Measurements from ENCODE around the gene APOA4.

APOA4 gene

DNA sequence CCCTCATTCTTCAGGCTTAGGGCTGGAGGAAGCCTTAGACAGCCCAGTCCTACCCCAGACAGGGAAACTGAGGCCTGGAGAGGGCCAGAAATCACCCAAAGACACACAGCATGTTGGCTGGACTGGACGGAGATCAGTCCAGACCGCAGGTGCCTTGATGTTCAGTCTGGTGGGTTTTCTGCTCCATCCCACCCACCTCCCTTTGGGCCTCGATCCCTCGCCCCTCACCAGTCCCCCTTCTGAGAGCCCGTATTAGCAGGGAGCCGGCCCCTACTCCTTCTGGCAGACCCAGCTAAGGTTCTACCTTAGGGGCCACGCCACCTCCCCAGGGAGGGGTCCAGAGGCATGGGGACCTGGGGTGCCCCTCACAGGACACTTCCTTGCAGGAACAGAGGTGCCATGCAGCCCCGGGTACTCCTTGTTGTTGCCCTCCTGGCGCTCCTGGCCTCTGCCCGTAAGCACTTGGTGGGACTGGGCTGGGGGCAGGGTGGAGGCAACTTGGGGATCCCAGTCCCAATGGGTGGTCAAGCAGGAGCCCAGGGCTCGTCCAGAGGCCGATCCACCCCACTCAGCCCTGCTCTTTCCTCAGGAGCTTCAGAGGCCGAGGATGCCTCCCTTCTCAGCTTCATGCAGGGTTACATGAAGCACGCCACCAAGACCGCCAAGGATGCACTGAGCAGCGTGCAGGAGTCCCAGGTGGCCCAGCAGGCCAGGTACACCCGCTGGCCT is 7.2 kb upstream of the APOA4 start:
- DNase-seq (ENCODE audit: low read depth in 1 of 2, low spot score in 1 of 2), result no peak

DNA sequence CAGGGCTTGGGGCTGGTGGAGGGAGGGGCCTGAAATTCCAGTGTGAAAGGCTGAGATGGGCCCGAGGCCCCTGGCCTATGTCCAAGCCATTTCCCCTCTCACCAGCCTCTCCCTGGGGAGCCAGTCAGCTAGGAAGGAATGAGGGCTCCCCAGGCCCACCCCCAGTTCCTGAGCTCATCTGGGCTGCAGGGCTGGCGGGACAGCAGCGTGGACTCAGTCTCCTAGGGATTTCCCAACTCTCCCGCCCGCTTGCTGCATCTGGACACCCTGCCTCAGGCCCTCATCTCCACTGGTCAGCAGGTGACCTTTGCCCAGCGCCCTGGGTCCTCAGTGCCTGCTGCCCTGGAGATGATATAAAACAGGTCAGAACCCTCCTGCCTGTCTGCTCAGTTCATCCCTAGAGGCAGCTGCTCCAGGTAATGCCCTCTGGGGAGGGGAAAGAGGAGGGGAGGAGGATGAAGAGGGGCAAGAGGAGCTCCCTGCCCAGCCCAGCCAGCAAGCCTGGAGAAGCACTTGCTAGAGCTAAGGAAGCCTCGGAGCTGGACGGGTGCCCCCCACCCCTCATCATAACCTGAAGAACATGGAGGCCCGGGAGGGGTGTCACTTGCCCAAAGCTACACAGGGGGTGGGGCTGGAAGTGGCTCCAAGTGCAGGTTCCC is 6.5 kb upstream of the APOA4 start, which contains the start of gene APOC3:
Gene APOC3, plus strand, starts transcription at position 383 of the 659 bp plus-strand sequence. CDS start 676 bp downstream, outside the sequence.
- DNase-seq (ENCODE audit: low read depth in 1 of 2, low spot score in 1 of 2), result no peak

DNA sequence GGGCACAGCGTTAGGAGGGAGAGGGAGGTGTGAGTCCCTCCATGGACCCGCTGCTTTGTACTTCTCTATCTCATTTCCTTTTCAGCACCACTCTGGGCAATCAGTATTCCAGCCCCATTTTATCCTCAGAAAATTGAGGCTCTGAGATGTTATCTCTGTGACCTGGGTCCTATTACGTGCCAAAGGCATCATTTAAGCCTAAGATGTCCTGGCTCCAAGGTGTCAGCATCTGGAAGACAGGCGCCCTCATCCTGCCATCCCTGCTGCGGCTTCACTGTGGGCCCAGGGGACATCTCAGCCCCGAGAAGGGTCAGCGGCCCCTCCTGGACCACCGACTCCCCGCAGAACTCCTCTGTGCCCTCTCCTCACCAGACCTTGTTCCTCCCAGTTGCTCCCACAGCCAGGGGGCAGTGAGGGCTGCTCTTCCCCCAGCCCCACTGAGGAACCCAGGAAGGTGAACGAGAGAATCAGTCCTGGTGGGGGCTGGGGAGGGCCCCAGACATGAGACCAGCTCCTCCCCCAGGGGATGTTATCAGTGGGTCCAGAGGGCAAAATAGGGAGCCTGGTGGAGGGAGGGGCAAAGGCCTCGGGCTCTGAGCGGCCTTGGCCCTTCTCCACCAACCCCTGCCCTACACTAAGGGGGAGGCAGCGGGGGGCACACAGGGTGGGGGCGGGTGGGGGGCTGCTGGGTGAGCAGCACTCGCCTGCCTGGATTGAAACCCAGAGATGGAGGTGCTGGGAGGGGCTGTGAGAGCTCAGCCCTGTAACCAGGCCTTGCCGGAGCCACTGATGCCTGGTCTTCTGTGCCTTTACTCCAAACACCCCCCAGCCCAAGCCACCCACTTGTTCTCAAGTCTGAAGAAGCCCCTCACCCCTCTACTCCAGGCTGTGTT is 5.8 kb upstream of the APOA4 start:
- no peak for DNase-seq (ENCODE audit: low read depth in 1 of 2, low spot score in 1 of 2)

DNA sequence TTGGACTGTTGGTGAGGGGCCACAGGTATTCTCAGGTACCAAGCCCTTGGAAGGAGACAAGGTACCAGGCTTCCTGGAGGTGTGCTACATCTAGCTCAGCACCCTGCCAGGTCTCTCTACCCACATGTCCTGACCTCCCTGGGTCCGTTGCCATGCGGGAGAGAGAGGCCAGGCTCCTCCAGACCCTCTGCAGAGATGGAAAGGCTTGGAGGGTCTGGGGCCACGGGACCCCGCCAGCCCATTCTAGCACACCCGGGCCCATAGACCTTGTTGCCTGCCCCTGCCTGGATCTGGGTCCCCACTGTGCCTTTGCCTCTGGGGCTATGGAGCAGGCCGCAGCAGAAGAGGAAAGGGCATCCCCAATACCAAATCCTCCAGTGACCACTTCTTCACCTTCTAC is 4.4 kb upstream of the APOA4 start:
- DNase-seq (ENCODE audit: low read depth in 1 of 2, low spot score in 1 of 2), result no peak

DNA sequence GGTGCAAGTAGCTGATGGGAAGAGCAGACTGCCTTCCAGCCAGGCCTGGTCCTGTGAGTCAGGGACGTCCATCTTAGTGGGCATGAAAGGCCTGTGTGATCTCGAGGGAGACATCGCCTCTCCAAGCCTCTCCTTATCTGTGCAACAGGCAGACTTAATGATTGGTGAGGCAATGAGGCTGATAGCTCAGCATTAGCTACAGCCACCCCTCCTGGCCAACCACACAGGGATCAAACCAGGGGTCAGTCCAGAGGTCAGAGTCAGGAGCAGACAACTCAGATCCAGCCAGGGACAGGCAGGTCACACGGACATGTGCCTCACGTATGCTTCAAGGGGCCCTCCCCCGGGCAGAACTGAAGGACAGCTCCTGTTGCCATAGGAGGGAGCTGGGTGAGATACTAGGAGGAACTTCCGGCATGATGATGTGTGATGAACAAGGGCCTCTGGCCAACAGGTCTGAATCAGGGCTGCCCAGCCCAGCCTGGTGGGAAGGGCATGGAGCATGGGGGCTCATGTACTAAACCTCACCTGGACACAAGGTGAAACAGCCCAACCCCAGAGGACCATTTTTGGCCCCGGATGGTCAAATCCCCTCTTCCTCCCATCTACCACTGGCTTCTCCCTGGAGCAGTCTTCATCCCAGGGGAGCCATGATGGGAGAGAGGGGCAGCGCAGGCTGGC is 3.8 kb upstream of the APOA4 start:
- no peak for DNase-seq (ENCODE audit: low read depth in 1 of 2, low spot score in 1 of 2)

DNA sequence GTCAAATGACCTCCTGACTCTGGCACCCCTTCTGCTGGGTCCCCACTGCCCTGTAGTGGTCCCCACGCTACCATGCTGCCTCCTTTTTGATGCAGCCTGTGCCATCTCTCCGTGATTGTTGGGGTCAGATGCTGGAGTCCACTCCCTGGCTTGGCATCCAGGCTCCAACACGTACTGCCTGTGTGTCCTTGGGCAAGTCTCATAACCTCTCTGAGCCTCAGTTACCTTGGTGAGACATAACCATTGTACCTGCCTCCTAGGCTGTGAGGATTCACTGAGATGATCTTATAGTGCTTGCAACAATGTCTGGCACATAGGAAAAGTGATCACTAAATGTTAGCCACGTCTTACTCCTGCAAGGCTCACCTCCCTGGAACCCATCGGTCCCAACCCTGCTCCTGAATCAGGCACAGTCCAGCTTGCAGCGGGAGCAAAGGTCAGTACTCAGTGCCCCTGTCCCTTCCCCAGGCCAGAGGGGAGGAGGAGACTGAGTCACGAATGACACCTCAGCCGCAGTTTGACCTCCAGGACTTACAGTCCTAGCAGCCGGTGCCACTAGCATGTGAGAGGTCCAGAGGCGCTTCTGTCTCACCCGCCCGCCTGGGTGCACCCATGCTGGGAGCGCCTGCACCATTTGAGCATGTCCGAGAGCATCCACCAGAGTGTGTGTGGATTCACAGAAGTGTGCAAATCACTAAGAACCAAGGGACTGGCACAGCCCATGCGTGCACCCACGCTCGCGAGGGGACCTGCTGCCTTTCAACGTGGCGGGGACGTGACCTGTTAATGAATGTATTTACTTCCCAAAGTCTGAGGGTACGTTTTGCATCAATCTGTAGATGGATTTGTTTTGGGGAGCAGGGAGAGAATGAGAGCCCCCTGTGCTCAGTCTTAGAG is 3.0 kb upstream of the APOA4 start:
- DNase-seq (ENCODE audit: low read depth in 1 of 2, low spot score in 1 of 2), result no peak

DNA sequence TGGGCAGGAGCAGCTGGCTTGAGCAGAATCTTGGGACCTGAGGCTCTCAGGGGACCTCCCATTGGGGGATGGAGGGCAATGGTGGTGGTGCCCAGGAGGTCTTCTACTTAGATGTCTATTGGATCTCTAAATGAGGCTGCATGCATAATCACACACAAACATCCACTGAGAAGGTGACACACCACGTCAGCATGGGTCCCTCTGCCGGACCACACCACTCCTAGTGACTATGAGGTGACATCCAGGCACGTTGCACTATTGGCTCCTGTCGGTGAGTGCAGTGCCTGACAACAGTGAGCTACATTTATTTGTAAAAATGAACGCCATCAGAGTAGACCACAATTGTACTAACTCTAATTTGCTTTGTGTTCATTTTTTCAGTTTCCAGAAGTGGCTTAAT is 2.3 kb upstream of the APOA4 start:
- no peak for DNase-seq (ENCODE audit: low read depth in 1 of 2, low spot score in 1 of 2)

DNA sequence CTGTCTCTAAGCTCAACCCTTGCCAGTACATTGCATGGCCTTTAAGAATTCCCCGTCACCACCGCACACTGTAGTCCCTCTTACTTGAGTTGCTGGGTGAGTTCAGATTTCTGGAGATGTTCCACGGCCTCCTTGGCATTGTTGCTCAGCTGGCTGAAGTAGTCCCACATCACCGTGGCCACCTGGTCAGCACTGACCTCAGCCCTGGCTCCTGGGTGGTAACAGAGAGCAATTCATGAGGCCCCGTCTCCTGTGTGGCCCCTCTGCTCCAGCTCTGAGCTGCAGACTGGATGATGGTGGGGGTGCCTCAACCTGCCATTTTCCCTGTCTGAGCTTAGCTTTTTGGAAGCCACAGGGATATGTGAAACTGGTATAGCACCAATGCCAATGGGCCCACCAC is 529 bp downstream of the APOA4 start:
- DNase-seq (ENCODE audit: low read depth in 1 of 2, low spot score in 1 of 2), result no peak

DNA sequence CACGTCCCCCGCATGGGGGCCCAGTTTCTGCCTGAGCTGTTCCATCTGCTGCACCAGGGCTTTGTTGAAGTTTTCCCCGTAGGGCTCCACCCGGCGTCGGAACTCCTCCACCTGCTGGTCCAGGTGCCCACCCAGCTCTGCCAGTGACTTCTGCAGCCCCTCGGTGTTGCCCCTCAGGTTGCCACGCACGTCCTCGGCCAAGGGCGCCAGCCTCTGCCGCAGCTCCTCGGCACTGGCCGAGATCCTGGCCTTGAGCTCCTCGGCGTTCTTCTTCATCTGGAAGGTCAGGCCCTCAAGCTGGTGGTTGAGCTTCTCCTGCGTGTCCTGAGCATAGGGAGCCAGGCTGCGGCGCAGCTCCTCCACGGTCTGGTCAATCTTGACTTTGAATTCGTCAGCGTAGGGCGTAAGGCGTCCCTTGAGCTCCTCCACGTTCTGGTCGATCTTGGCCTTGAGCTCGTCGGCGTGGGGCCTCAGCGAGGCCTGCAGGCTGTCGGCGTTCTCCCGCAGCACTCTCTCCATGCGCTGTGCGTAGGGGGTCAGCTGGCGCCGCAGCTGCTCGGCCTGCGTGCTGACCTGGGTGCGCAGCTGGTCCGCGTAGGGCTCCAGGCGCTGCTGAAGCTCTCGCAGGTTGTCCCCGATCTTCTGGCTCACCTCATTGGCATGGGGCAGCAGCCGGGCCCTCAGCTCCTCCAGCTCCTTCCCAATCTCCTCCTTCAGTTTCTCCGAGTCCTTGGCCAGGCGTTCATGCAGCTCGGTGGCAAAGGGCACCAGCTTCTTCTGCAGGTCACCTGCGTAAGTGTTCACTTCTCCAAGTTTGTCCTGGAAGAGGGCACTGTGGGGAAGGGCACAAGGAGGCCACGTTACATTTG is 1.8 kb downstream of the APOA4 start:
- DNase-seq (ENCODE audit: low read depth in 1 of 2, low spot score in 1 of 2), result no peak

DNA sequence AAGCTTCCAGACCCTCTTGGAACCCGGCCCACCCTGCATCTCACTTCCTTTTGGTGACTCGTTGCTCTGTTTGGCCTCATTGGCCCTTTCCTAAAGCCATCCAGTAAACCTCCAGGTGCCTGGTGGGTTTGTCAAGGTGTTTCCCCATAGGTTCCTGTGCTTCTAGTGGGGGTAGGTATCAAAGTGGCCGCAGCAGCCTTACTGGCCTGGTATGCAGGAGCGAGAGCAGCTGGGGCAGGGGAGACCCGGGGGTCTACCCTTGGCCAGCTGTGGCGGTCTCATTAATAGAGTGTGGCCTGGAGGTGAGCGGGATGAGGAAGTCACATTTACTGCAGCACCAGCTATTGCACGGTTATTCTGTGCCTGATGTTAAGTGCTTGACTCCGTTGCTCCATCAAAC is 4.1 kb downstream of the APOA4 start:
- DNase-seq (ENCODE audit: low read depth in 1 of 2, low spot score in 1 of 2), result no peak

DNA sequence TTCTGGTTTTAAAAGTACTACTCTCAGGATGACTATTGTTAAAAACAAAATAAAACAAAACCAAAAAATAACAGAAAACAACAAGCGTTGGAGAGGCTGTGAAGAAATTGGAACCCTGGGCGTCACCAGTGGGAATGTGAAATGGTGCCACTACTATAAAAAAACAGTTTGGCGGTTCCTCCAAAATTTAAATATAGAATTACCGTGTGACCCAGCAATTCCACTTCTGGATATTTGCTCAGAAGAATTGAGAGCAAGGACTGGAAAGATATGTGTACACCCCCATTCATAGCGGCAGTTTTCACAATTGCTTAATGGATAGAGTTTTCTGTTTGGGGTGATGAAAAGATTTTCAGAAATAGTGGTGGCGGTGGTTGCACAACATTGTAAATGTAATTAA is 8.6 kb downstream of the APOA4 start:
- DNase-seq (ENCODE audit: low read depth in 1 of 2, low spot score in 1 of 2), result no peak

DNA sequence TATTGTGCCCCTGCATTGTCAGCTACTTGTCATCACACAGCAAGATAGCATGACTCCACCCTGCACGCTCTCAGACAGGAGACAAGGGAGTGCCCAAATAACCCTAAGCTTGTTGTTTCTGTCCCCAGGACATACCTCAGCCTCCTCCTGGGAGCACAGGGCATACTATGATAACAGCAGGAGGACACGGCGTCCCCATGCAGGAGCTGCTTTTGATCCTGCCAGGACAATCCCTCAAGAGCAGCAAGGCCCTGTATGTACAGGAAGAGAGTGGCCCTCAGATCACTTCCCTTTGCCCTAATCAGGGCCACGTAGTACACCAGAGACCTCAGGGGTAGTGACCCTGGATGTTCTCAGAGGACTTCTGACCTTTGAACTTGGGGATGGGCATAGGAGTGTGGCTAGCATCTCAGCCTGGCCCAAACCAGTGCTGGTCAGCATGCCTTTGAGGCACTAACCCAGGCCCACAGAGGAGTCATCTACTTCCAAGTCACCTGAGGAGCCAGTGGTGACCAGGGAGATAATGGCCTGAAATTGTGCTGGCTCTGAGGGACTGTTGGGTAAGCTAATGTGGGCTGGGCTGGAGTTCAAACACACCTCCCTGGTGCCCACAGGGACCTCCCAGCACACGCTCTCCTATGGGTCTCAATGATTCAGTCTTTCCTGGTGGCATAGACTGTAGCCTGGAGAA is 9.2 kb downstream of the APOA4 start:
- no peak for DNase-seq (ENCODE audit: low read depth in 1 of 2, low spot score in 1 of 2)

DNA sequence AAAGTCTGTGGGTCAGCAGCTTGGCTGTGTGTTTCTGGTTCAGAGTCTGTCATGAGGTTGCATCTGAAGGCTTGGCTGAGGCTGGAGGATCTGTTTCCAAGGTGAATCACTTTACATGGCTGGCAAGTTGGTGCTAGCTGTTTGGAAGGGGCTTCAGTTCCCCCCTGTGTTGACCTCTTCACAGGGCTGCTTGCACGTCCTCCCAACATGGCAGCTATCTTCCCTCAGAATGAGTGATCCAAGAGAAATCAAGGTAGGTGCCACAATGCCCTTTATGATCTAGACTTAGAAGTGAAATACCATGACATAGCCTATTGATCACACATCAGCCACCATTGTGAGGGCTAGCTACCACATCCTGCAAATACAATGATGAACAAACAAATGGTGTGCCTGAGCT is 9.9 kb downstream of the APOA4 start:
- DNase-seq (ENCODE audit: low read depth in 1 of 2, low spot score in 1 of 2), result no peak

DNA sequence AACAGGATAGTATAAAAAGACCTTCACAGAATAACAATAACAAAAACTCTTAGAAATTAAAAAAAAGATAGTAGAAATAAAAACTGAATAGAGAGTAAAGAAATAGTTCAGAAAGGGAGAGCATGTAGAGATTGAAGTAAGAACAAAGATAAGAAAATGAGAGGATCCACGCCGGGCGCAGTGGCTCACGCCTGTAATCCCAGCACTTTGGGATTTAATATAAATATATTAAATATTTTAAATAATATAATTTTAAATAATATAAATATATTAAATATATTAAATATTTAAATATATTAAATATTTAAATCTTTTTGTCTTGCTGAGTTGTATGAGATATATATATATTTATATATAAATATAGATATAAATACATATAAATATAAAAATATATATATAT is 11.0 kb downstream of the APOA4 start:
- DNase-seq (ENCODE audit: low read depth in 1 of 2, low spot score in 1 of 2), result no peak

DNA sequence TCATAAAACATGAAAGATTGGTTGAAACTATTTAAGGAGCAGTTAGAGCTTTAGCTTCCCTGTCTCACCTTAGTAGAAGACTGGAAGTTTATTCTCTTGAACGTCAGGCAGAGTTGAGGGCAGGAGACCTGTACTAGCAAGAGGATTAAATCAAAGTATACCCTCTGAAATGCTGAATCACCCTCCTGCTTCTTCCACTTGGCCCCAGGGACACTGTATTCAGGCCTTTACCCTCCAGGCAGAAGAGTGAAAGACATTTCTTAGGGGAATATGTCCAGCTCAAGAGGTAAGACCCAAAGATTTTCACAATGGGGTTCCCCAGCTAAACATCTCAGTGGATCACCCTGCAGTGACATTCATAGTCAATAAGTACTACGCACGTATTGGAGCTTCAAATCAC is 11.9 kb downstream of the APOA4 start:
- no peak for DNase-seq (ENCODE audit: low read depth in 1 of 2, low spot score in 1 of 2)

DNA sequence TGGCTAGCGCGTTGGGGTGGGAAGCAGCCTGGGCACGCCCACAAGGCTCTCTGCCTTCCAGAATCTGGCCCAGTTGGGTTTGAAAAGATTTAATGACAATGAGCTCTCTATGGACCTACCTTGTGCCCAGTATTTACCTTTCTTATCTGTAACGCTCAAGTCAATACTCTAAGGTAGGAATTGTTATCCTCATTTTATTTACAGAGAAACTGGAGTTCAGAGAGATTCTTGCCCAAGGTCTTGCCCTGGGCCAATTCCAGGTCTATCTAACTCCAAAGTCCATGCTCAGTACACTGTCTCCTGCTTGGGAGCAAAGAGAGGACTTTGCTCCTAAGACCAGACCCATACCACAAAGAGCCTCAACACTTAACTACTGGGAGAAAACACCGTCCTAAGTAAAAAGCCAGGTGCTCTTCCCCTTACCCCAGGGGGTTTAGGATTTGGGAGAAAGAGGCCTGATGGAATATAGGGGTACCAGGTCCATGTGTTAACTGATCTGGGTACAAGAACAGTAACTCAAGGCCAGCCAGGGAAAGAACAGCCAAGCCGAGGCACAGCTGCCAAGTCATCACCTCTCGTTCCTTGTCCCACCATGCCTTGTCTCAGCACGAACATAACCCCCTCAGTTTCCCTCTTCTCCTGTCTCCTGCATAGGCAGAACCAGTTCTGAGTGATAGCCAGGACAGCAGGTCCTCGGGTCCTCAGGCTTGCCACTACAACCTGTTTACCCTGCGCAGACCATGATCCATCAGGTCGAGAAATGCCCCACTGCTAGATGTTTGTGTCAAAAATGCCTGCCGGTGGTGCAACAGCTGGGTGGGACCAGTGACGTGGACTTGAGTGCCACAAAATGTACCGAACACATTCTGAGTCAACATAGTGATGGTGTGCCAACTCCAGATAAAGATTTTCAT is 14.6 kb downstream of the APOA4 start:
- DNase-seq (ENCODE audit: low read depth in 1 of 2, low spot score in 1 of 2), result no peak

DNA sequence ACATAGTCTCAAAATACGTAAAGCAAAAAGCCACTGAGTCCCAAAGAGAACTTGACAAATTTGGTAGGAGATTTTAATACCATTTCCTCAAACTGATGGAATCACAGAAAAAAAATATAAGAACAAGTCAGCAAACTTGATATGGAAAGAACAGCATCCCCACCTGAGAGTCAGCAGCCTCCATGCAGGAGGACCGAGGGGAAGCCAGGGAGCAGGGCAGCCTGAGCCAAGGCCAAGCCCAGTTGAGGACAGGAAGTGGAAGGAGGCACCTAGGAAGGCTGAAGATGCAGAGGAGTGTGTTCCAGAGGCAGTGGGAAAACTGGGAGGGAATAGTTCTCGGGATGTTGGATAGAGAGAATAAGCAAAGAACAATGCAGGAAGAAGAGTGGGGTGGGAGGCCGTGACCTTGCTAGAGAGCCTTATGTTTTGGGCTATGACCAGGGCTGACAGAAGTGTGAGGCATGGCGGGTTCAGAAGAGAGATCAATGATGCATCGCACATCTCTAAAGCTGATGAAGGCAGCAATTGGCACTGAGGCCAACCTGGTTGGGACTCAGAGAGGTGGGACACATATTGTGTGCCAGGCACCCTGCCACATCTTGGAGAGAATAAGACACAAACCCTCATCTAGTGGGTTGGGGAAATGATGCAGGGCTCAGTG is 15.4 kb downstream of the APOA4 start:
- DNase-seq (ENCODE audit: low read depth in 1 of 2, low spot score in 1 of 2), result no peak
